Activated T-helper 17 cell treated with anti-CD3 and anti-CD28 coated beads, Interleukin-2, amount 50 U/mL, for 72 hours (primary cell): ENCODE data around the gene UQCC3. TPM values are rescaled to one million over a fixed set of nuclear protein-coding genes. Genes with fewer than 3 reads are reported as not detected.

Experiments
- ATAC-seq: fragments of 150-1000 bp; cut with Tn5 transposase; replicated peaks from 2 replicates; pipeline ENCODE4 v1.10.0; 2021; ENCODE audit warnings: mild to moderate bottlenecking, moderate library complexity
- H3K27ac Mint-ChIP-seq: one replicate; pipeline ENCODE4 v1.8.0; 2022; ENCODE audit warnings: mixed read lengths
- H3K27me3 Mint-ChIP-seq: one replicate; pipeline ENCODE4 v1.8.0; 2022; ENCODE audit warnings: mixed read lengths
- H3K36me3 Mint-ChIP-seq: one replicate; pipeline ENCODE4 v1.8.0; 2022; ENCODE audit warnings: low read depth, mild to moderate bottlenecking, mixed read lengths
- H3K4me1 Mint-ChIP-seq: one replicate; pipeline ENCODE4 v1.8.0; 2022; ENCODE audit warnings: mixed read lengths
- H3K4me3 Mint-ChIP-seq: one replicate; pipeline ENCODE4 v1.8.0; 2022; ENCODE audit warnings: mild to moderate bottlenecking, mixed read lengths
- H3K9me3 Mint-ChIP-seq: one replicate; pipeline ENCODE4 v1.8.0; 2022; ENCODE audit warnings: mixed read lengths
- total RNA-seq, 2 donors: library from RNA; stranded (reverse); gene quantifications; one replicate each; pipeline ENCODE4 v1.2.3, GENCODE V29; 2022

The UQCC3 gene
- total RNA-seq, 2 donors from 2014 or later: 2.5 to 2.7 TPM

DNA sequence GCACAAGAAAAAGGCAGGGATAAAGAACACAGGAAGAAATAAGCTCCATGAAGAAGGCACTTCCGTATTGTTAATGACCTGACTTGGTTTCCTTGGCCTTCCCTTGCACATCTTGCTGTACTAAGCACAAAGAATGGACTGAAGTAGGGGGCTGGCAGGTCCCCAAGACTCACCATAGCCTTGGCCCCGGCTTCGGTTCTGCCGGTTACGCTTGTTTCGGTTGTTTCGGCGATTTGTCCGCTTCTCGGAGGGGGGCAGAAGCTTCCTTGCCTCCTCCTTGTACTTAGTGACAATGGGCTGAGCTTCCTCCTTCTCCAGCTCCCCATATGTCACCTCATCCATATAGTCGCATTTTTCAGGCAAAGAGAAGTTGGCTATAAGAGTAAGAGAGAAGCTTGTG, 45.3 kb downstream of the UQCC3 start:
- no peaks in the 10 kb centered on the region for H3K9me3 Mint-ChIP-seq
- no peaks in the 10 kb centered on the region for H3K27me3 Mint-ChIP-seq
- no peak overlapping the region for H3K4me3 Mint-ChIP-seq
- H3K36me3 Mint-ChIP-seq: peaks cover 100% of the 10 kb centered on the region
- no peak for ATAC-seq
- peaks cover 50% of the 10 kb centered on the region for H3K4me1 Mint-ChIP-seq
- H3K27ac Mint-ChIP-seq: peak overlapping the region; percentile 46

DNA sequence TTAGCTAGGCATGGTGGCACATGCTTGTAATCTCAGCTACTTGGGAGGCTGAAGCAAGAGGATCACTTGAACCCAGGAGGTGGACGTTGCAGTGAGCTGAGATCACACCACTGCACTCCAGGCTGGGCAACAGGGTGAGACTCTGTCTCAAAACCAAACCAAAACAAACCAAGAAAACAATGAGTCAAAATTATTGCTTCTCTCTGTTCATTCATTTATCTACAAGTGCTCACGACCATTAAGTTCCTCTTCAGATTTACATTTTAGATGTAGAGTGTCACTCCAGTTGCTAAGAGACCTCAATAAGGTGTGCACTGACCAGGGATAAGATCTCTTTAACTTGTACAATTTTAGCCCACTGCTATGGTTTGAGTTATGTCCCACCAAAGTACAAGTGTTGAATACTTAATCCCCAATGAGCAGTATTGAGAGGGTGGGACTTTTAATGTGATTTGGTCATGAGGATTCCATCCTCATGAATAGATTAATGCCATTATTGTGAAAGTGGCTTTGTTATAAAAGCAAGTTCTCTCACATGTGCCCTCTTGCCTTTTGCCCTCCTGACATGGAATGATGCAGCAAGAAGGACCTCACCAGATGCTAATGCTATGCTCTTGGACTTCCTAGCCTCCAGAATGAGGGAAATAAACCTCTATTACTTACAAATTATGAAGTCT, 48.0 kb downstream of the UQCC3 start:
- peak; percentile 75 for ATAC-seq
- no peak overlapping the region for H3K4me3 Mint-ChIP-seq

DNA sequence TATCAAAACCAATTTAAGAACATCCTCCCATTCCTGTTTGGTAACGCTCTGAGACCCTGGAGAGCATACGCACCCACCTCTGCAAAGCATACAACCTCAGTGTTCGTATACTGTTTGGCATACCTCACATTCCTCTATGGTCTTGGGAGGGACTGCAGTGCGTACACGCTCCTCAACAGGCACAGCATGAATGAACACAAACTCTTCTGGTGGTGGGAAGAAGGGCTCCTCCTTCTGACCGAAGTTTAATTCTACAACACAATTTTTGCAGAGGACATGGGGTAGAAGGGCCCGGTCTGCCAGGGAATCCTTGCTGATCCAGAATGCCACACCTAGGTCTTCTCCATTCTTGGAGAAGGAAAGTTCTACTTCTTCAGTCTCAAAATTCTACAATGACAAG, 50.5 kb downstream of the UQCC3 start:
- no peak for ATAC-seq
- no peaks in the 10 kb centered on the region for H3K27me3 Mint-ChIP-seq
- no peak overlapping the region for H3K4me3 Mint-ChIP-seq
- peaks cover 37% of the 10 kb centered on the region for H3K4me1 Mint-ChIP-seq
- no peaks in the 10 kb centered on the region for H3K9me3 Mint-ChIP-seq
- no peak overlapping the region for H3K27ac Mint-ChIP-seq
- H3K36me3 Mint-ChIP-seq: peaks cover 98% of the 10 kb centered on the region

More for the DNA sequence above, 48.0 kb downstream of the UQCC3 start:
- Mint-ChIP-seq H3K27ac (peak overlapping the region; percentile 26), H3K36me3 (peaks cover 100% of the 10 kb centered on the region), H3K9me3 (no peaks in the 10 kb centered on the region), H3K4me1 (peaks cover 48% of the 10 kb centered on the region), H3K27me3 (no peaks in the 10 kb centered on the region)

Other genes starting within 250 kb of the UQCC3 start
- 100 to 1,000 TPM; 155 to 336 TPM for gene AHNAK, start 124.9 kb upstream of the UQCC3 start, total RNA-seq
- gene EEF1G, start 97.8 kb upstream of the UQCC3 start, total RNA-seq: 1,000 to 10,000 TPM; 1,690 to 1,865 TPM
- 10 to 100 TPM; 23.8 to 25.7 TPM for gene TUT1, start 80.2 kb upstream of the UQCC3 start, total RNA-seq
- 100 to 1,000 TPM; 142 to 198 TPM for gene MTA2, start 69.8 kb upstream of the UQCC3 start, total RNA-seq
- 100 to 1,000 TPM; 122 to 130 TPM for gene EML3, start 58.9 kb upstream of the UQCC3 start, total RNA-seq
- gene ROM1, start 58.4 kb upstream of the UQCC3 start, total RNA-seq: 1 to 10 TPM; 2.0 to 3.0 TPM
- gene B3GAT3, start 49.7 kb upstream of the UQCC3 start, total RNA-seq: 10 to 100 TPM; 60.5 to 71.9 TPM
- gene GANAB, start 25.1 kb upstream of the UQCC3 start, total RNA-seq: 100 to 1,000 TPM; 226 to 266 TPM
- gene INTS5, start 18.4 kb upstream of the UQCC3 start, total RNA-seq: 10 to 100 TPM; 26.5 to 27.8 TPM
- gene C11orf98, start 6.5 kb upstream of the UQCC3 start, total RNA-seq: 10 to 100 TPM; 65.0 to 89.6 TPM
- 10 to 100 TPM; 23.6 TPM for gene CSKMT, start 6.4 kb upstream of the UQCC3 start, total RNA-seq
- gene LBHD1, start 594 bp downstream of the UQCC3 start, total RNA-seq: 10 to 100 TPM; 27.0 to 28.5 TPM
- 10 to 100 TPM; 70.7 to 93.4 TPM for gene UBXN1, start 7.4 kb downstream of the UQCC3 start, total RNA-seq
- gene LRRN4CL, start 17.9 kb downstream of the UQCC3 start, total RNA-seq: under 1 TPM; 0.45 to 0.56 TPM
- gene BSCL2, start 35.8 kb downstream of the UQCC3 start, total RNA-seq: 10 to 100 TPM; 31.1 to 39.2 TPM
- gene GNG3, start 36.0 kb downstream of the UQCC3 start, total RNA-seq: not detected
- 10 to 100 TPM; 54.0 to 60.1 TPM for gene HNRNPUL2, start 55.8 kb downstream of the UQCC3 start, total RNA-seq
- gene TTC9C, start 56.8 kb downstream of the UQCC3 start, total RNA-seq: 10 to 100 TPM; 49.9 to 56.2 TPM
- 10 to 100 TPM; 12.8 to 13.9 TPM for gene ZBTB3, start 82.5 kb downstream of the UQCC3 start, total RNA-seq
- 100 to 1,000 TPM in 1 of 2 donors, 10 to 100 TPM in 1; 92.0 to 114 TPM for gene POLR2G, start 89.9 kb downstream of the UQCC3 start, total RNA-seq
- 10 to 100 TPM; 14.1 to 27.5 TPM for gene TAF6L, start 99.7 kb downstream of the UQCC3 start, total RNA-seq
- gene TMEM179B, start 115.7 kb downstream of the UQCC3 start, total RNA-seq: 10 to 100 TPM; 18.6 to 20.9 TPM
- 10 to 100 TPM in 1 of 2 donors, 1 to 10 TPM in 1; 6.2 to 16.2 TPM for gene TMEM223, start 120.3 kb downstream of the UQCC3 start, total RNA-seq
- gene NXF1, start 133.8 kb downstream of the UQCC3 start, total RNA-seq: 100 to 1,000 TPM in 1 of 2 donors, 10 to 100 TPM in 1; 85.8 to 115 TPM
- gene STX5, start 160.4 kb downstream of the UQCC3 start, total RNA-seq: 10 to 100 TPM; 23.4 to 32.0 TPM
- gene TEX54, start 161.2 kb downstream of the UQCC3 start, total RNA-seq: under 1 TPM; 0.82 TPM
- gene WDR74, start 167.9 kb downstream of the UQCC3 start, total RNA-seq: 100 to 1,000 TPM in 1 of 2 donors, 10 to 100 TPM in 1; 70.3 to 104 TPM
- 100 to 1,000 TPM; 176 to 287 TPM for gene SLC3A2, start 209.2 kb downstream of the UQCC3 start, total RNA-seq
- not detected for gene CHRM1, start 249.7 kb downstream of the UQCC3 start, total RNA-seq